Right lobe of liver (tissue), 6 donors: ENCODE measurements around the gene SUCLG2. TPM values are rescaled to one million over a fixed set of nuclear protein-coding genes. Genes with fewer than 3 reads are reported as not detected.

Source experiments
- ATAC-seq, 4 donors: fragments of 200-7000 bp; cut with Tn5 transposase; one replicate each; pipeline ENCODE4 v1.9.1; 2020; ENCODE audit warnings: mild to moderate bottlenecking in 4 of 4, moderate library complexity in 4 of 4
- DNase-seq, 3 donors: peaks; one replicate each; pipeline ENCODE4 v3.0.0-alpha.2; 2020
- H3K27ac ChIP-seq, 3 donors: fragments of 200-600 bp; one replicate each; pipeline ENCODE4 v1.8.0; 2022
- H3K27me3 ChIP-seq, 2 donors: fragments of 200-600 bp; one replicate each; pipeline ENCODE4 v1.8.0; 2022
- H3K36me3 ChIP-seq, 4 donors: fragments of 200-600 bp; sonication (generic) in 1 of 4; one replicate each; pipeline versions ENCODE4 v1.5.1 to v1.8.0; 2017 to 2022; ENCODE audit warnings: control low read depth in 1 of 4
- H3K4me1 ChIP-seq, 4 donors: fragments of 200-600 bp; sonication (generic) in 1 of 4; one replicate each; pipeline versions ENCODE4 v1.5.1 to v1.8.0; 2017 to 2022; ENCODE audit warnings: control low read depth in 1 of 4
- H3K4me3 ChIP-seq, 3 donors: fragments of 200-600 bp; one replicate each; pipeline ENCODE4 v1.8.0; 2022
- H3K9me3 ChIP-seq, 4 donors: fragments of 200-600 bp; sonication (generic) in 1 of 4; one replicate each; pipeline versions ENCODE4 v1.5.1 to v1.8.0; 2017 to 2022; ENCODE audit warnings: control low read depth in 1 of 4
- POLR2A ChIP-seq: fragments of 450-650 bp; IDR thresholded peaks from one replicate; pipeline ENCODE4 v1.6.1; 2017; ENCODE audit warnings: antibody characterized with exemption, mild to moderate bottlenecking
- WGBS: methylation state at CpG from one replicate; pipeline ENCODE4 v1.1.6; 2018; ENCODE audit warnings: low coverage, low lambda C conversion rate; ENCODE audit not compliant: insufficient coverage; ENCODE audit errors: missing lambda C conversion rate; 5-methylcytosine and 5-hydroxymethylcytosine counted together
- intact Hi-C, 2 donors: fragments of 100-400 bp; cut with DNase I; formaldehyde crosslinking; loops; one replicate each; pipeline versions ENCODE4 v1.11.2 to v1.14.1; 2022
- total RNA-seq, 6 experiments: library from RNA; depleted of rRNA in 2 of 6; stranded (reverse); fragments of >200 nt in 2 of 6; fragmentation: NEBNext Ultra II Directional in 3 of 6; extraction: Animal tissue kit (Norgen Biotek cat#: 25700) in 3 of 6; gene quantifications; one replicate each; pipeline versions ENCODE4 v1.1.0 to v1.2.4, GENCODE V29; 2016 to 2023
- TF ChIP-seq, protein P1 (sequence below), 4 donors: fragments of 200-600 bp in 3 of 4; fragments of 450-650 bp in 1 of 4; IDR thresholded peaks; one replicate each; pipeline versions ENCODE4 v1.5.1 to v1.8.0; 2016 to 2022; ENCODE audit warnings: antibody characterized with exemption in 4 of 4, mild to moderate bottlenecking in 2 of 4
- donor health status: DM: no; HTN: yes; CAD: no.
- donor health status: DM: no; HTN: no; CAD: no.
- donor health status: DM: no; HTN: no; CAD: no.
- donor health status: DM: no; HTN: yes; CAD: no.
- donor health status: DM: no; HTN: yes; CAD: no.

SUCLG2 gene
- total RNA-seq, 6 experiments from 2014 or later: 138 to 167 (median 158) TPM

DNA sequence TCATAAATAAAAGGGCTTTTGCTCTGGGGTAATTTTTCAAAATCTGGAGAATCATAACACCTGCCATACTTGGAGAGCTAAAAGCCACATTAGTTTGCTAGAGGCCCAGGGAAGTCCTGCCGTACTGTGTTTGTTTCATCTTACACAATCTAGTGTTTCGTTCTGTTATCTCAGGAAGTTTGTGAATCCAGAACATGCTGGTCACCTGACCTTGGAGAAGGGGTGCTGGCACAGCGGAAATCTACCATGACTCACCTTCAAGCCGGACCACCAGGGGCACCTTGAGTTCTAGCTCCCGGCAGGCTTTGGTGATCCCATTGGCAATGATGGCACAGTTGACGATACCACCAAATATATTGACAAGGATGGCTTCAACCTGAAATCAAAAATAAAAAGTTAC is 253.9 kb downstream of the SUCLG2 start:
- peaks cover 0 to 31% (median 8%) of the 10 kb centered on the region in 4 donors for H3K4me1 ChIP-seq
- ATAC-seq (peak in 3 of 4 donors; percentile 8 to 69 (median 28)), DNase-seq (no peak)
- WGBS: 66% methylated on average over 6 of the region's 6 CpGs
- intact Hi-C loops: no loop called here
- H3K27ac ChIP-seq: no peak overlapping the region
- no peaks in the 10 kb centered on the region for H3K9me3 ChIP-seq
- no peaks in the 10 kb centered on the region for H3K27me3 ChIP-seq
- no peak for TF ChIP-seq POLR2A
- TF ChIP-seq, protein P1, sequence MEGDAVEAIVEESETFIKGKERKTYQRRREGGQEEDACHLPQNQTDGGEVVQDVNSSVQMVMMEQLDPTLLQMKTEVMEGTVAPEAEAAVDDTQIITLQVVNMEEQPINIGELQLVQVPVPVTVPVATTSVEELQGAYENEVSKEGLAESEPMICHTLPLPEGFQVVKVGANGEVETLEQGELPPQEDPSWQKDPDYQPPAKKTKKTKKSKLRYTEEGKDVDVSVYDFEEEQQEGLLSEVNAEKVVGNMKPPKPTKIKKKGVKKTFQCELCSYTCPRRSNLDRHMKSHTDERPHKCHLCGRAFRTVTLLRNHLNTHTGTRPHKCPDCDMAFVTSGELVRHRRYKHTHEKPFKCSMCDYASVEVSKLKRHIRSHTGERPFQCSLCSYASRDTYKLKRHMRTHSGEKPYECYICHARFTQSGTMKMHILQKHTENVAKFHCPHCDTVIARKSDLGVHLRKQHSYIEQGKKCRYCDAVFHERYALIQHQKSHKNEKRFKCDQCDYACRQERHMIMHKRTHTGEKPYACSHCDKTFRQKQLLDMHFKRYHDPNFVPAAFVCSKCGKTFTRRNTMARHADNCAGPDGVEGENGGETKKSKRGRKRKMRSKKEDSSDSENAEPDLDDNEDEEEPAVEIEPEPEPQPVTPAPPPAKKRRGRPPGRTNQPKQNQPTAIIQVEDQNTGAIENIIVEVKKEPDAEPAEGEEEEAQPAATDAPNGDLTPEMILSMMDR (IDR thresholded peaks at IDR 0.05): no peak
- no peak overlapping the region for H3K4me3 ChIP-seq
- peaks cover 0 to 2% (median 0%) of the 10 kb centered on the region in 4 donors for H3K36me3 ChIP-seq

DNA sequence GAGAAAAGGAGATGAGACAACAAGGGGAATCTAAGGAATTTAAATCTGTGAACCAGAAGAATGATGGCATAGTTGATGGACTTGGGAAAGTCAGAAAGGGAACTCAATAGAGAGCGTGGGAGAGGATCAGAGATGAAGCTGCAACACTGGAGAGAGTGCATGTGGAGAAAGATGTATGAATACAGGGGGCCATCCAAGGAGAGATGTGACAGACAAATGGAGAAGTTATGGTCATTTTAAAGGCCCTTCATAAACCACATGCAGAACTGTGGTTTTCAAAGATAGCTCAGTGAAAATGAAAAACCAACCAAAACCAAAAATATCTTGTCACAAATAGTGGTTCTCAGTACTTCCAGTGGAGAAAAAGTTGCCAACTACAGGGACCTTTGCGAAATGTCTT is 265.2 kb downstream of the SUCLG2 start:
- no peak overlapping the region for H3K27ac ChIP-seq
- H3K27me3 ChIP-seq: no peaks in the 10 kb centered on the region
- intact Hi-C loops: loop anchor here in 1 of 2 donors (10.0 kb wide), 1 partner anchor 316 kb away; no protein-coding TSS in a partner anchor
- no peaks in the 10 kb centered on the region for H3K4me1 ChIP-seq
- DNase-seq: no peak
- TF ChIP-seq, protein P1 (IDR thresholded peaks at IDR 0.05): no peak
- TF ChIP-seq POLR2A: no peak
- no peak for ATAC-seq
- no peak overlapping the region for H3K4me3 ChIP-seq
- WGBS: 81% methylated on average over 2 of the region's 2 CpGs
- no peaks in the 10 kb centered on the region for H3K36me3 ChIP-seq
- H3K9me3 ChIP-seq: no peaks in the 10 kb centered on the region

DNA sequence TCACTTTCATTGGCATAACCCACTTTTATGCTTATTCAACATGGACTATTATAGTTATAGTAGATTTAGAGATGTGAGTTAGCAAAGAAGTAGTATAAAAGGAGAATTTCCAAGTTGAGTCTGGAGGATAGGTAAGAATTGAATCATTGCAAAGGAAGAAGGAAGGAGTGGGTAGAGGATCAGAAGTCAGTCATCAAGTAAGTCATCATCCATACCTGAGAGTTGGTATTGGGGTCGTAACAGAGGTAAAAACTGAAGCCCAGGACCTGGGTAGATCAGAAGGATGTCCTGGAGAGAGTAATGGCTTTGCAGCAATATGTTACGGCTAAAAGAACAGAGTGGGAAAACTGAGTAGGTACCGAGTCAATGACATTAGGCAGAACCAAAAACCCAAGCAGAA is 265.7 kb downstream of the SUCLG2 start:
- TF ChIP-seq, protein P1 (IDR thresholded peaks at IDR 0.05): no peak
- TF ChIP-seq POLR2A: no peak
- DNase-seq (no peak), ATAC-seq (no peak)
- WGBS: 93% methylated on average over 3 of the region's 3 CpGs
- H3K4me3 ChIP-seq: no peak overlapping the region
- no peaks in the 10 kb centered on the region for H3K9me3 ChIP-seq
- no peaks in the 10 kb centered on the region for H3K27me3 ChIP-seq
- no peaks in the 10 kb centered on the region for H3K4me1 ChIP-seq
- no peaks in the 10 kb centered on the region for H3K36me3 ChIP-seq
- H3K27ac ChIP-seq: no peak overlapping the region
- intact Hi-C loops: loop anchor here in 1 of 2 donors (10.0 kb wide), 1 partner anchor 316 kb away; no protein-coding TSS in a partner anchor

DNA sequence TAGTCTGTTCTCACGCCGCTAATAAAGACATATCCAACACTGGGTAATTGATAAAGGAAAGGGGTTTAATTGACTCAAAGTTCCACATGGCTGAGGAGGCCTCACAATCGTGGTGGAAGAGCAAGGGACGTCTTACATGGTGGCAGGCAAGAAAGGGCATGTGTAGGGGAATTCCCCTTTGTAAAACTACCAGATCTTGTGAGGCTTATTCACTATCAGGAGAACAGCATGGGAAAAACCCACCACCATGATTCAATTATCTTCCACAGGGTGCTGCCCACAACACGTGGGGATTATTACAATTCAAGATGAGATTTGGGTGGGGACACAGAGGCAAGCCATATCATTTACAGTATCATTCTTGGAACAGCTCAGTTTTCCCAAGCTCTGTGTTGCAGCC is 268.0 kb downstream of the SUCLG2 start:
- TF ChIP-seq, protein P1 (IDR thresholded peaks at IDR 0.05): no peak
- TF ChIP-seq POLR2A: no peak
- intact Hi-C loops: loop anchor here in 1 of 2 donors (10.0 kb wide), 1 partner anchor 318 kb away; no protein-coding TSS in a partner anchor
- H3K4me1 ChIP-seq: no peaks in the 10 kb centered on the region
- no peak overlapping the region for H3K4me3 ChIP-seq
- WGBS: 72% methylated on average over 4 of the region's 5 CpGs
- H3K9me3 ChIP-seq: no peaks in the 10 kb centered on the region
- no peak overlapping the region for H3K27ac ChIP-seq
- DNase-seq: no peak
- no peaks in the 10 kb centered on the region for H3K36me3 ChIP-seq
- H3K27me3 ChIP-seq: no peaks in the 10 kb centered on the region
- no peak for ATAC-seq
